ENCODE measurements around the gene HAGH.

Gene HAGH

DNA sequence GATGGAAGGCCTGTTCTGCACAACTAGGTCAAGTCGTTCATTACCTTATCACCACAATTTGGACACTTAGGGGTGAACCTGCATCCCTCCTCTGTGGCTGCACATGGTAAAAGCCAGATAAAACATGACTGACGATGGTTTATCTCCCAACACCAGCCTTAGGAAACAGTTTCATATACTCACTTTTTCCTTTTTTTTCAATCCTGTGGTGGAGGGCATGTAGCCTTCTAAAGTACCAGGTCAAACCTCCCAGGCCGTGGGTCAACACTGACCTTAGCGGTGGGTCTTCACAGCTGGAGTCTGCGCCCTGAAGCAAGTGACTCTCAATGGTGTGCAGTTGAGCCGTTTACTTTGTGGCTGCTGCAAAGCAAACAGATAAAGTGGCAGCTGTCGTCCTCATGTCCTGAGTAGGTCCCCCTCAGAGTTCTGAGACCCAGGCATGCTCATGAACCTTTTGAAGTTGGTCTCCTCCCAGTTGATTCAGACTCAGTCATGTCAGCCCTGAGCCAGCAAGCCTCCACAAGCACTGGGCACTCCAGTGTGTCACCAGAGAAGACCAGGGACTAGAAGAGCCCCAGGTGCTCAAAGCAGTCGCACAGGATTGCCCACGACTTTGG is 6.3 kb upstream of the HAGH start:
- FAIRE-seq (no peak), DNase-seq (ENCODE audit: insufficient read length, low spot score) (no peak)

DNA sequence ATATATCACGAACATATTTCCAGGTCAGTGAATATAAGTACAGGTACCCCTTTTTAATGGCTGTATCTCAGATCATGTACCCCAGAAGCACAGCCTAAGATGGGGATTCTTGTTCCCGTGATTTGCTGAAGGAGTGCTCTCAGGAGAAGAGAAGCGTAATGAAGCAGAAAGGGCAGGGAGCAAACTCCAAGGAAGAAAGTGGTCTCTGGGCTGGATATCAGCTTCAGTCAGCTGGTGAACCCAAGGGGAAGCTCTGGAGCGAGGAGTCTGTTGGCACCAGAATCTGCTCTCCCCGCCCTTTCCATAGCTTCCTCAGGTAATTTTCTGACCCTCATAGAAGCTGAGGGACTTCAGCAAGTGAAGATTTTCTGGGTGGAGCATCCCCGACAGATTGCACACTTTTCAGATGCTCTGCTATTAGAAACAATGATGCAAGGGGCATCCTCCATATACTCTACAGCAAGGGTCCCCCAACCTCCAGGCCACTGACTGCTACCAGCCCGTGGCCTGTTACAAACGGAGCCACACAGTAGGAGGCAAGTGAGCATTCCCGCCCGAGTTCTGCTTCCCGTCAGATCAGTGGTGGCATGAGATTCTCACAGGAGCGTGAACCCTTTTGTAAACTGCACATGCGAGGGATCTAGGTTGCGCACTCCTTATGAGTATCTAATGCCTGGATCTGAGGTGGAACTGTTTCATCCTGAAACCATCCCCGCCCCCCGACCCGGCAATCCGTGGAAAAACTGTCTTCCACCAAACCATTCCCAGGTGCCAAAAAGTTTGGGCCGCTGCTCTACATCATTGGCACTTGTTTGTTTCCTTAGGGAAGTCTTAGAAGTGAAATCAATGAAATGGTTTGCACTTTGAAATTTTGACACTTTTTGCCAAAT is 4.8 kb upstream of the HAGH start:
- FAIRE-seq (no peak), DNase-seq (ENCODE audit: insufficient read length, low spot score) (no peak)

DNA sequence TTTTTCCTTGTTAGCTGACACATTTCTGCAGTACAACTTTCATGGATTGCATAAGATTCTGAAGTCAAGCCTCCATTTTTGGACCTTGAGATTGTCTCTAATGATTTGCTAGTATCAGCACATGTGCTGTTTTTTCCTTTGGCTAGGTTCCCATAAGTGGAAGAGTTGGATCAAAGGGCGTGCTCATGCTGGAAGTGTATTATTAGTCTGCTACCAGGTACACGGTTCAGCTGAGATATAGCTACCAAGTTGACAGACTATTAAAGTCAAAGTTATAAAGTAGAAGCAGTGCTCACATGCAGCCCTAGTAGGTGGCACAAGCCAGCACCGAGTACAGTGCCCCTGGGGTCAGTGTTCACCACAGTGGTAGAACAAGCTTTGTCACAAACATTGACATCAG is 3.6 kb upstream of the HAGH start:
- no peak for DNase-seq (ENCODE audit: insufficient read length, low spot score)

DNA sequence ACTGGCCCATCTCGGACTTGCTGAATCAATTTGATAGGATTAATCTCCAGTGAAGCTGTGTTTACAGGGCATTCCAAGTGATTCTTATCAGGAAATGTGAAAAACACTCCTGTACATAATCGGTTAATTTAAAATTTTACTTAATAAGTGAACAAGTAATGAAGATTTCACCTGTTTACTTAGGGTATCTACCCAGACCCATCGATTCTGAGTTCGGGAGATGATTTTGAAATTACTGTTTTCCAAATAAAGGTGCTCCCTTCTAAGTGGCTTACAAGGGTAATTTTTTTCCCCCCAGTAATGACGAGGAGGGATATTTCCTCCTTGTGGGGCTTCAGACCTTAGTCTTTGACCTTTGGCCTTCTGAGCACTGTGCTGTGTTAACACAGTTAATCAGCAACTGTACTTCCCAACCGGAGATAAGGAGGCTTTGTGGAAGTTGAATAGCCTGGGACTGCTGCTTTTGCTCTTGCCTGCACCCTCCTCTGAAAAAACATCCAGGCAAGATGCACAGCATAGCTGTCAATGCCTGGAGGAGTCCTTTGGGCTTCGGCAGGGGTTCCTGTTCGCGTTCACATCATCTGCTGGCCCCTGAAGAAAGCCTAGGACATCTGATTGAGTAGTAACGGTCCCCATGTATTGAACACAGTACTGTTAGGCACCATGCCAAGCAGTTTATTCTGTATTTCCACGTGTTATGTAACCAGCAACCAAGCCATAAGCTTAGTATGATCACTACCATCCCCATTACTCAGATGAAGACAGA is 2.2 kb upstream of the HAGH start:
- no peak for DNase-seq (ENCODE audit: insufficient read length, low spot score)
- no peak for FAIRE-seq

More for the DNA sequence above, 3.6 kb upstream of the HAGH start:
- no peak for FAIRE-seq

DNA sequence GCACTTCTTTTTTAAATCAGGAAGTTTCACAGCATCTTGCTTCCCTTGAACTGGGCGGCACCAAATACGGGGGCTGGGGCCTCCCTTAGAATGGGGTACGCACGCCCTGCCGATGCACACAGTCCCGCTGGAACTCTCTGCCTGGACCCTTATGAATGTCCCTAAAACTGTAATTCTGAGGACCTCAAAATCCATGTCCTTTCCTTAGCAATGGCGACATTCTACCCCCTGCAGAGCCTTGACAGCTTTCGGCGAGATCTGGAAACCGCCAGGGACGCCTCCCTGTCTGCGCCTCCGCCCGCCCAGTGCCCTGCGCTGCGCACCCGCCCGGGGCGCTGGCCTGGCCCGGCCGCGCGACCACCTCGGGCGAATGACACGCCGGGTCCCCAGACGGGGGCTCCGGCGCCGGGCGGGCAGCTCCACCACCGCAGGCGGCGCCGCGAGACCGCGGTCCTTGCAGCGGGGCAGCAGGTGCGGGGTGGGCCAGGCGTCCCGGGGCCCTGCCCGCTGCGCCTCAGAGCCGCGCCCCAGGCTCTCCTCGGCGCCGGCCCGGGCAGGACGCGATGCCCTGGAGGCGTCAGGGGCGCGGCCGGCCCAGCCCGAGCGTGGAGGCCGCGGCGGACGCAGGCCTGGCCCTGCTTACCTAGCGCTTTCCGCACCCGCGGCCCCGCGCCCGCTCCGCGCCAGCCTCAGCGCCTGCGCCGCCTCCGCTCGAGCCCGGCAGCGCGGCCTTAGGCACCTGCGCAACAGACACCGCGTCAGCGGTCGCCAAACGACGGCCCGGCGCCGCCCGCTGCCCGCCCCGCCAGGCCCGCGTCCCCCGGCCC is 548 bp downstream of the HAGH start:
- DNase-seq (ENCODE audit: insufficient read length, low spot score) (peak; percentile 85), FAIRE-seq (no peak)

DNA sequence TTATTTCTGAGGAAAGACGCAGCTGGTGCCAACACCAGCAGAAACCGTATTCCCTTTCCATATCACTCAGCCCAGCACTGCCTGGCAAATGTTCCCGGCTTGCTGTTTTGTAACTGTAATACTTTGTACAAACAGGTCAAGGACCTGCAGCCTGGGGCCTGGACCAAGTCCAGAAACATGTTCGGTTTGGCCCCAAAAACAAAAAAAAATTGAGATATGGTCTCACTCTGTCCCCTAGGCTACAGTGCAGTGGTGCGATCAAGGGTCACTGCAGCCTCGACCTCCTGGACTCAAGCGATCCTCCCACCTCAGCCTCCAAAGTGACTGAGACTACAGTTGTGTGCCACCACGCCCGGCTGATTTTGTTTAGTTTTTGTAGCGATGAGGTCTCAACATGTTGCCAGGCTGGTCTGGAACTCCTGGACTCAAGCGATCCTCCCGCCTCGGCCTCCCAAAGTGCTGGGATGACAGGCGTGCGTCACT is 1.2 kb downstream of the HAGH start:
- FAIRE-seq (no peak), DNase-seq (ENCODE audit: insufficient read length, low spot score) (no peak)

DNA sequence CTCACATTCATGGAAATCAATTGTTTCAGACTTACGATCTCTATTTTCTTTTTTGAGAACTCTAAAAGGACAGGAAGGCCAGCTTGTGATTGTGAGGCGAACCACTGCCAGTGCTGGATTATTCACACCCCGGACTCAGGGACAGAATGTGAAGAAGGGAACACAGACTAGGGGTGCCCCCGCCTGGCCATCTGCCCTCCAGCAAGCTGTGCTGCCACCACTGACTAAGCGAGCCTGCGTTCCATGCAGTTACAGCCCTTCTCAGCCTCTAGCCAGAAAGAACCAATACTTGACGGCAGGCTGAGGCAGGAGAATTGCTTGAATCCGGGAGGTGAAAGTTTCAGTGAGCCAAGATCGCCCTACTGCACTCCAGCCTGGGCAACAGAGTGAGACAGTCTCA is 2.8 kb downstream of the HAGH start:
- FAIRE-seq (no peak), DNase-seq (ENCODE audit: insufficient read length, low spot score) (no peak)

DNA sequence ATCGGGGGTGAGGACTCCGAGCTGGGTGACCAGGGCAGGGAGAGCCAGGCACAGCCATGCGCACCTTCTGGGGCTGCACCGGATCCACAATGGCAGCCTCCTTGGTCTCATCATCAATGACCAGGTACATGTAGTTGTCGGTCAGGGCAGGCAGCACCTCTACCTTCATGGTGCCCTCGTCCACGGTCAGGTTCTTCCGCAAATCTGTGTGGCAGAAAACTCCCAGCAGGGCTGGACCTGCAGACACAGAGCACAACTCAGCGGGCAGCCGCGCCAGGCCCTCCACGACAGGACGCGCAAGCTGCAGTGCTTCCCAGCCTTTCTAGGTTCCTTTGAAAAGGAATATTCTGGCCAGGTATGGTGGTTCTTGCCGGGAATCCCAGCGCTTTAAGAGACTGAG is 3.8 kb downstream of the HAGH start:
- DNase-seq (ENCODE audit: insufficient read length, low spot score) (no peak), FAIRE-seq (no peak)

DNA sequence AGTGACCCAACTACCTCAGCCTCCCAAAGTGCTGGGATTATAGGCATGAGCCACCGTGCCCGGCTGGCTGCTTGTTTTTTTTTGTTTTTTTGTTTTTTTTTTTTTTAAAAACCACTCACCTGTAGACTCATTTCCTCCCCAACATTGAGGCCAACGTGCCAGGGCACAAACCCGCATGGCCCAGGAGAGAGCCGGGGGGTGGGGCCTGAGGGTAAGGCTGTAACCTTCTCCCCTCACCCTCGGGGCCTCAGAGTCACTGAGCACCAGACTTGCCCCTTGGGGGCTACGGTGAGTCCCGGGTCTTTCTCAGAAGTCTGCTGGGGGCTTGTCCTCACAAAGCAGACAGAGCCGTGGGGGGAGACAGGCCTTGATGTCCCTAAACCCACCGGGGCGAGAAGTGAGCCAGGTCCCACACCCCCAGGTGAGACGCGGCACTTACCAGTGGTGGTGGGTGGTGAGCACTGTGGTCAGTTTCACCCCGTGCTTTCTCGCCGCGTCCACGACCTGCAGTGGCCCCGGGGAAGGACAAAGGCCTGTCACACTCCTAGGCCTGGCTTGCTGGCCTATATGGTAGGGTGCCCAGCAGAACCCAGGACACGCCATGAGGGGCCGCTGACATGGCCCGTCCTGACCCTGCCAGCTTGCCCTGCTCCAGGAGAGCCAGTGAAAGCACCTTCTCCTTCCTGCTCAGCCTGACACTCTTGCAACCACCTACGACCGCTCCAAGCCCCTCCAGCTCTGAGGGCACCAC is 4.6 kb downstream of the HAGH start:
- FAIRE-seq (no peak), DNase-seq (ENCODE audit: insufficient read length, low spot score) (no peak)

DNA sequence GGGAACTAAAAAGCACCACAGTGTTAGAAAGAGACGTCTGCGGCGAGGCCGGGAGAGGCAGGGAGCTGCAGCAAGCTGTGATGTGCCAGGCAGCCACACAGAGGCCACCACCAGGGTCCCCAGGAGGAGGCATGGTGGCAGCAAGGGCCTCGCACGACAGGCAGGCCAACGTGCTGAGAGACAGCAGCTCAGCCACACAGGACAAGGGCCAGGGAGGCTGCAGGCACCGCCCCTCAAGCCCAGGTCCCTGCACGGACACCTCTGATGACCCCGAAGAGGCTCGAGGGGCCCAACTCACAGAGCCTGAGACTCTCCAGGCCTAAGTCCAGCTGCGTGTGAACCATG is 5.7 kb downstream of the HAGH start:
- FAIRE-seq: no peak
- no peak for DNase-seq (ENCODE audit: insufficient read length, low spot score)

DNA sequence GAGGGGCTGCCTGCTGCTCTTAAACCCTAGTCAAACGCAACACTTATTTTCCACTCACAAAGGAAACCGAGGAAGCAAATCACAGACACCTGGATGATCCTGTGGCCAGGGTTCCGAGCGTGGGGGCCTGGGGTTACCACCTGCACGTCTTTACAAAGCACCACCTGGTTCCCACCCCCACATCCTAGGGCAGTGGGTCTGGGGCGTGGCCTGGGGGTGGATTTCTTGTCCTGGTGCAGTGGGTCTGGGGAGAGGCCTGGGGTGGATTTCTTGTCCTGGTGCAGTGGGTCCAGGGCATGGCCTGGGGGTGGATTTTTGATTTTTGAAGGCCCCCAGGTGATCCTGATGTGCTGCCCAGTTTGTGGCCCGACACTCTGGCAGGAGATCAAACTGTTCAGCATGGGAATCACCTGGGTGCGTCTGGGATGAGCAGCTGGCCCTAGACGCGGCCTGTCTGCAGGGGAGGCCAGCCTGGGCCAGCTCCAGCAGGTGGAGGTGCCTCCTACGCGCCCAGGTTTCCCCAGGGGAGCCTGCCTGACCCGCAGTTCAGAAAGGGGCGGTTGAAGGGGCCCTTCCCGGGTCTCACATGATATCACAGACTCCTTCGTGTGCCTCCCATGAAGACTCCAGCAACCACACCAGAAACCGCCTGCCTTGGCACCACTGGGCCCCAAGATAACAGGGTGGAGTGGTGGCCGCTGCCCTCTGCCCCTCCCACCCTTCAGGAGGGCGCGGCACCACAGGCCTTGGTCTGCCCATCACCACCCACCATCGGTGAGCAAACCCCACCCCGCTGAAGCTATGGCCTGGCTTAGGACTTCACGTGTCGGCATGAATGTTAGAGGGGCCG is 6.3 kb downstream of the HAGH start:
- no peak for FAIRE-seq
- DNase-seq (ENCODE audit: insufficient read length, low spot score): no peak

DNA sequence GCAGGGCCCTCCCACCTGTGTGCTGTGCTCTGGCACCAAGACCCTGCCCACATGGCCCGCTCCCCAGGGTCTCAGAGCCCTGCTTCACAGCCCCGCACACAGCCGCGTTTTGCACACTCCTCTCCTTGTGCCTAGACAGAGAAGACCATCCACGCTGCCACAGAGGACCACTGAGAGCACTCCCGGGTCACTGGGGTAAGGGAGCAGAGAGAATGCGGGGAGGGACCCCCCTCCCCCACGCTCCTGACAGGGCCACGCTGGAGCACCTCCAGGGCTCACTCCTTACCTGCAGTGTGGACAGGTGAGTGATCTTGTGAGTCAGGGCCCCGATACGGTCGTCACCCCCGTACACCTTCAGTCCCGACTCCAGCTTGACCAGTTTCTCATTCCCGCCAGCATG is 7.0 kb downstream of the HAGH start:
- no peak for DNase-seq (ENCODE audit: insufficient read length, low spot score)
- FAIRE-seq: no peak

DNA sequence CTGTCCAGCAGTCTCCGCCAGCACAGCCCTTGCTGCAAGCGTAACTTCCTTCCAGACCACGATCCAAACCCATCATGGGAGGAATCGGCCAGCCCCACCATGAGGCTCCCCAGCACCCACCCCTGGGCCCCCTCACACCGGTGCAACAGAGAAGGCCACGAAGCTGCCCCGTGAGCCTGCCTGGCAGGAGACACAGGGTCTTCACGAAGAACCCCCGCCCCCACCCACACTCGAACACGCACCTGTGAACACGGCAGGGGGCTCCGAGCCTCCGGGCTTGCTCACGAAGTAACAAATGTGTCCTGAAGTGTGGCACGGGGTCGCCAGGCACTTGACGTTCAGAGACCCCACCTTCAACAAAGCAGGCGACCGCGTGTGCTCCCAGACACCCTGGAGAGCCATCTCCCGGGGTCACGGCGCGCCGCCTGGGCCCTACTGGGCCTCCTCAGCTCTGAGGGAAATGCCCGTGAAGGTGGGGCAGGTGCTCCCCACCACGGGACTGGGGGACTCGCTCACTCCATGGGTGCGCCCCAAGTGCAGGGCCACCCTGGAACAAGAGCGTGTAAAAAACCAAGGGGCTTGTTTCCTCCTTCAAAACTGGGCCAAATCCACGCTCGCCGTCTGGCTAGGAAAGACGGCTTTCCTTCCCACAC is 7.6 kb downstream of the HAGH start:
- DNase-seq (ENCODE audit: insufficient read length, low spot score) (no peak), FAIRE-seq (no peak)

DNA sequence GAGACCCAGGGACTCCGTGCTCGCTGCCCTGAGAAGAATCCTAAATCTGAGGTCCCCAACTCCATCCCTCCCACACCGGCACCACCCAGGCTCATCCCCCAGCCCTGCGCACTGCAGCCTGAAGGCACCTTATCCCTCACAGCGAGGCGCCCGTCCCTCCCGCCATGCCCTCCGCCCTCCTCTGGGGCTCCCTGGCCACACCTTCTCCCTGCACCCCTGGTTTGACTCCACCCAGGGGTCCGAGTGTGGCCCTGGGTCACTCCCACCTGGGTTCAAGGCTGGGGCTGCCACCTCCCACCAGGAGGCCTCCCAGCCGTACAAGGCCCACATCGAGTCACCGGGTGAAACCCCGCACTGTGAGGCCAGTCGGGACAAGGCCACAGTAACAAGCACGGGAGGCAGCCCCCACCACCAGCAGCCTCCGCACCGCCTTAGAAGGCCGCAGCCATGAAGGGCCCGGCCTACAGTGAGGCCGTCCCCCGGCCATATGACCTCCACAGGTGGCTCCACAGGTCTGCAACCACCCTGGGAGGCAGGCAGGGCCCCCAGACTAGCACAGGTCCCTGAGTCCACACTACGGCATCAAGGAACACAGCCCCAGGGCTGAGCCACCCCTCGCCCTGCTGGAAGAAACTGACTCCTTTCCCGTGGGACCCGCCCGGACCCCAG is 8.3 kb downstream of the HAGH start:
- no peak for DNase-seq (ENCODE audit: insufficient read length, low spot score)
- FAIRE-seq: no peak

DNA sequence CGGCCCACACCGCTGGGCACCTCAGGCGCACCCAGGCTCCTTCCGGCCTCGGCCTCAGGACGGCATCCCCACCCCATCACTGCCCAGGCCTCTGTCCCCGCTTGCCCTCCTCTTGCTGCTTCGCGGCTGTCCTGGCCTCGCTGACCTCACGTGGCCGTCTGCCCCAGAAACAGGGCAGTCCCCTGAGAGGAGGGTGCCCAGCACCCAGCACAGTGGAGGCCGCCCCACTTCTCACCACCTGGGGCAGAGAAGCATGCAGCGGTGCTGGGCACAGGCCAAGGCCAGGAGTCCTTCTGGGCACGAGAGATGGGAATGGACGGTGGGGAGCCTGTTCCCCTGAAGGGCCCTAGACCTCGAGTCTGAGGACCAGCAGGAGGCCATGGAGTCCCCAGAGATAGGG is 8.9 kb downstream of the HAGH start:
- DNase-seq (ENCODE audit: insufficient read length, low spot score): no peak
- no peak for FAIRE-seq

DNA sequence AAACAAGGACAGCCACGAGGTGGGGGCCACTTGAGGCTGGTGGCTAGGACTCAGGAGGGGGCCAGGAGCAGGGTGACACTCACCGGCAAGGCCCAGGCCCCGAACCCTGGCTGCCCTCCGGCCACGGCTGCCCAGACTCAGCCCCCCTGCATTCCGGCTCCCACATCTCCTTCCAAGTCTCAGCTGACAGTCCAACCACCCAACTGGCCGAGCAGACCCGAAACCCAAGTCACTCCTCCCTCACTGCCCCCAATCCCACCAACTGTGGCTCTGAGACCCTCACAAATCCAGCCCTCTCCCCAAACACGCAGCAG is 9.4 kb downstream of the HAGH start:
- DNase-seq (ENCODE audit: insufficient read length, low spot score): no peak
- no peak for FAIRE-seq

DNA sequence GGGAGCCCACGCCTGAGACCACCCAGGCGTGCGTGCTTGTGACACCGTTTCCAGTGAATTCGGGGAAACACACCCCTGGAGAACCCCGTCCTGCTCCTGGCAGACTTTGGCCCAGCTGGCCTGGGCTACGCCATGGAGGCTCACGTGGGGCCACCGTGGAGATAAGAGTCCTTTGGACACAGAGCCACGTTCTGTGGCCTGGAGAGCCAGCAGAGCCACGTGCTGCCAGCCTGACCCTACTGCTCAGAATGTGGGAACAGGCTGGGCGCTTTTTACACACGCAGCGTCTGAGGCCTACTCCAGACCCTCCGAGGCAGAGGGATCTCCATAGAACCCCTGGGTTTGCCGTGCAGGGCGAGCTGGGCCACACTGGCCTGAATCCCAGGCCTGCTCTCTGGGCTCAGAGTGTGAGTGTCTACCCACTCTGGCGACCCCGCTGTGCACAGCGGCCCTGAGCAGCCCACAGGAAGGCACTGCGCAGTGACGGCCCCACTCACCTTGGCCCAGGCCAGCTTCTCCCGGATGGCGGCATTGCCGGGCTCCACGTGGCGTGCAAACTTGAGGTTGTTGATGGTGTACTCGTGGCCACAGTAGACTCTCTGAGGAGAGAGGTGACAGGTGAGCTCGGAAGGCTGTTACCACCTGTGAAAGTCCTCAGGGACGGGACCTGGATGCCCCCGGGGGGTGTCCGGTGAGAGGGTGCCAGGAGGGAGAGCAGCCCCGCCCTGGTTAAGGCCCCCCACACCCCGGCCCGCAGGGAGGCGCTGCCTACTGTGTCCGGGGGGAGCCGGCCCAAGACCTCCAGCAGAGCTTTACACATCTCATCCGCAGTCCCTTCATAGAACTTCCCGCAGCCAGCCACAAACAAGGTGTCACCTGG is 10.0 kb downstream of the HAGH start:
- no peak for DNase-seq (ENCODE audit: insufficient read length, low spot score)
- FAIRE-seq: no peak

All from GM19239 (cell line).